Raji (cell line): ENCODE results near the gene C9orf78.

Experiments used
- POLR2A ChIP-seq: IDR thresholded peaks from 2 replicates; pipeline ENCODE4 v1.6.1; 2011; ENCODE audit warnings: low read depth, low read length, control low read depth; ENCODE audit not compliant: insufficient read depth

C9orf78 gene

DNA sequence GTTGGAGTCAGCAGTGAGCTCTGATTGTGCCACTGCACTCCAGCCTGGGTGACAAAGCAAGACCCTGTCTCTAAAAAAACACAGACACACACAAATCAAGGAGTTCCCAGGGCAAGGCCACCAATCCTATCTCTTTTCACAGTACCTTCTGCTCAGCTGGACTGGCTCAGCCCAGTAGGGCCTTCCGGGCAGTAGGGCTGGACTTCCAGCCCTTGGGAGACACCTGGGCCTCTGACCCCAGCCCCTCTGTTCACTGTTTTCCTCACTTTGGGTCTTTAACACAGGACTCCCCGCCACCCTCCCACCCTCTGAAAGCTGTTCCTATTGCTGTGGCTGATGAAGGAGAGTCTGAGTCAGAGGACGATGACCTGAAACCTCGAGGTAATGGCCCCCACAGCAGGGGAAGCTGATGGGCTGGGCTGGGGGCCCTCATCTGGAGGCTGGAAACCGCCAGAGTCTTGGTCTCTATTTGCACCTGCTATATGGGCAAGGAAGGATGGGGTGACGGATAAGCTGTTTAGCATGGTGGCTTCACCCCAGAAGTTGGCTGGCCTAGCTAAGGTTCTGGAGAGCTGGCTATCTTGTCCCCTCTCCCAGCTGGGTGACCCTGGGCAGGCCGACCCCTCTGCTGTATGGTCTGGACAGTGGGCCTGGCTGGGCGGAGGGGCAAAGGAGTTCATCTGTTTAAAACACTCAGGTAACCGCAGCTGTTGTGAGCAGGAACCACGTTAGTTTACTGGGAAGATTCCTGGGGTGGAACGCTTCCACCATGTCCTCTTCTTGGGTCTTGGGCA is 25.8 kb upstream of the C9orf78 start:
- no peak for TF ChIP-seq POLR2A

DNA sequence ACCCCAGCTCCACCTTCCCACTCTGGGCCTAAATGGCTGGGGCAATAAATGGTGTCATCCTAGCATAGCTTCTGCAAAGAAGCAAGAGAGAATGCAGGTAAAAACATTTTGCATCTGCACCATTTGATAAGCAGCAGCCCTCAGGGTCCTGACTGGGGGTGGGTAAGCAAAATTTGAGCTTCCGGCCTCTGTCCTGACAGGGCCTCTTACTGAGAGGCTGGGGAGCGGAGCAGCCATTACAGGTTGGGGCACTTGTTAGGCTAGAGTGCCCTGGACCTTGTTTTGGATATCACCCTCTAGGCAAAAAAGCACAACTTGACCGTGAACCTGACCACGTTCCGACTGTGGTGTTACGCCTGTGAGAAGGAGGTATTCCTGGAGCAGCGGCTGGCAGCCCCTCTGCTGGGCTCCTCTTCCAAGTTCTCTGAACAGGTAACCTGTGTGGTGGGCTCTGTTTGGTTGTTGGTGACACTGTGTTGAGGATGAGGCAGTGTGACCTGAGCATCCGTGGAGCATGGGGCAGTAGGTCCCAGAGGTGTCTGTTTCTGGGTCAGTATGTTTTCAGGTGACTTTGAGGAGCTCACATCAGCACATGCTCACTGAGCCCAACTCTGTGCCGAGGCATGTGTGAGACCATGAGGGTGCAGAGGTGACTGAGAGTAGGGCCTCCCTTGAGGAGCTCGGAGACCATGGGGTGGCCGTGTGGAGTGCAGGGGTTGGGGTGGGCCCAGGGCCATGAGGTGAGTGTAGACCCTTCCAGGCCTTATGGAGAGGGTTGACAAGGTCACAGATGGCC is 23.3 kb upstream of the C9orf78 start:
- TF ChIP-seq POLR2A: no peak

- no peak for TF ChIP-seq POLR2A
These were observed 22.1 kb upstream of the C9orf78 start for GRCh38 chr9:129857207-129857606.

- TF ChIP-seq POLR2A: no peak
These were observed 19.6 kb upstream of the C9orf78 start for GRCh38 chr9:129854588-129855110.

DNA sequence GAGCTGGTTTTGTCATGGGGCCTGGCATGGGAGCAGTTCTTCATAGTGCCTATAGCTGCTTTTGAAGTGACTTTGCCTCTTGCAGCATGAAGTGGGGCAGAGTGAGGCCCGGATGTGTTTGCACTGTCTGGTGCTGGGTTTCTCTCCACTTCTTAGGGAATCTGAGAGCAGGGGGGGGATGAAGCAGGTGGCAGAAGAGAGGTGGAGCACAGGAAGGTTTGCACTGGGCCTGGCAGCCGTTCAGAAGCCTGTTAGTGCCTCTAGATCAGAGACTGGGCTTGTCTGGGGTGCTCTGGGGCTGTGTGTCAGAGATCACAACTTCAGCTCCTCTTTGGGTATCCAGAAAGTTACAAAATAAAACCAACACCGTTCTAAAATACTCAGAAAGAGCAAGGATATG is 18.5 kb upstream of the C9orf78 start:
- no peak for TF ChIP-seq POLR2A

- no peak for TF ChIP-seq POLR2A
These were observed 17.5 kb upstream of the C9orf78 start for GRCh38 chr9:129852579-129852978.

DNA sequence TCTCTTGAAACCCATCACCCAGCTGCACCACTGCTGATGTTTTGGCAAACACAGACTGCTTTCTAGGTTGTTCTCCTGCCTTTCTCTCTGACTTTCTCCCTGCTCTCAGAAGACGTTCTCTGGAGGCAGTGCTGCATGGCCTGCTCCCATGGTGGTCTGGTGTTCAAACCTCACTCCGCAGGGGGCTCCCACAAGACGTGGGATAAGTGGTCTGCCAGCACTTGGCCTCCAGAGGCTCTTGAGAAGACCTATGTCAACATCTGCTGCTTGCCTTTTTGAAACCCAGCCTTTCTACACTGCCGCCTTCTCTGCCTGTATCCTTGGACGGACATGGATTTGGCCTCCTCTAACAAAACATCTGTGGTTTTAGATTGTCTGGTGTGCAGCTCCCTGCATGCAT is 16.7 kb upstream of the C9orf78 start:
- TF ChIP-seq POLR2A: no peak

- TF ChIP-seq POLR2A: no peak
These were observed 15.9 kb upstream of the C9orf78 start for GRCh38 chr9:129850821-129851550.

DNA sequence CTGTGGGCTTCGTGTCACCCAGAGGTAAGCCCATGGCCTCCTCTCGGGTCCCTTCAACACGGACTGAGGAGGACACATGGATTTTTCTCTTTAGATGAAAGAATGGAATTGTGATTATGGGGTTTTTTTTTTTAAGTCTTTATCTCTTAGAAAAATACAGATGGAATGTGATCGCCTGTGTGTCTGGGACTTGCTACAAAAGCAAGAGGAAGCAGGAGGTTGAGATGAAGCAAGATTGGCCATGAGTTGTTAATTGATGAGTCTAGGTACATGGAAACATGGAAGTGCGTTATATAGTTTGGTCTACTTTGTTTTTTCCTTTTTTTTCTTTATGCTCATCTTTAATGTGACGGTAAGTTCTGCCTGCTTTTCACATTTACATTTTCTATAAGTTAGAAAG is 14.8 kb upstream of the C9orf78 start:
- no peak for TF ChIP-seq POLR2A

DNA sequence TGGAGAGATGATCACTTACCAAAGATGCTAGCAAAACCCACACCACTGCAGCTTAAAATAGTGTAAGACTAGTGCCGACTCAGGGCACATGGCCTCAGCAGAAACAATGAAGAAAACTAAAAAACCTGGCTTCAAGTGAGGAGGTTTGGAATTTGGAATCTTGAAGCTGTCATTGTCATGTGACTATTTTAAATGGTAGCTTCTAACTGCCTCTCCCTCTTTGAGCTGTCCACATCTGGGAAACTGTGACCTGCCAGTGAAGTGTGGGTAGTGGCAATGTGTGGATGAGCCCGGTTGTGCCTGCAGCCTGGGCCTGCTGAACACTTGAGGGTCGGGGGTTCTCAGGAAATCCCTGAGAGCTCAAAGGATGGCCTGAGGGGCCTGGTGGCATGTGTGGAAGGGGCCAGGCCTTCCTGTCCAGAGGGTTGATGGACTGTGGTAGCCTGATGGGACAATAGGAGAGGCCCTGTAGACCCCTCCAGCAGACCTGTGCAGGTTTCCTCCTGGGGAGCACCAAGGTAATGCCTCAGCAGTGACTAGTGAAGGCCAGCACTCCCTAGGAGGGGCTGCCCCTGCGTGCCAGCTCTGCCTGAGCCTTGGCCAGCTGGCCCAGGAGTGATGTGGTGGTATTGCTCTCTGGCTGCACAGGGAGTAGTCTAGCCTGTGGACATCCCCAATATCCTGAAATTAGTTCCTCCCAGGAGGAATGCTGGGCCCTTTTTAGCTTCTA is 13.8 kb upstream of the C9orf78 start:
- TF ChIP-seq POLR2A: no peak

- TF ChIP-seq POLR2A: no peak
These were observed 10.3 kb upstream of the C9orf78 start for GRCh38 chr9:129845373-129845772.

DNA sequence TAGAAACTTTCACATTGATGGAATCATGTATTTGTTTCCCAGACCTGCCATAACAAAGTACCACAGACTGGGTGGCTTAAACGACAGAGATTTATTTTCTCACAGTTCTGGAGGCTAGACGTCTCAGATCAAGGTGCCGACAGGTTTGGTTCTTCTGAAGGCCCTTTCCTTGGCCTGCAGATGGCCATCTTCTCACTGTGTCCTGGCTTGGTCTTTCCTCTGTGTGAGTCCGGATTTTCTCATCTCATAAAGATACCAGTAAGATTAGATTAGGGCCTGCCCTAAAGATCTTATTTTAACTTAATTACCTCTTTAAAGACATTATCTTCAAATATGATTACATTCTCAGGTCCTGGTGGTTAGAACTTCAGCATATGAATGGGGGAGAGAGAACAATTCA is 6.0 kb upstream of the C9orf78 start:
- no peak for TF ChIP-seq POLR2A

DNA sequence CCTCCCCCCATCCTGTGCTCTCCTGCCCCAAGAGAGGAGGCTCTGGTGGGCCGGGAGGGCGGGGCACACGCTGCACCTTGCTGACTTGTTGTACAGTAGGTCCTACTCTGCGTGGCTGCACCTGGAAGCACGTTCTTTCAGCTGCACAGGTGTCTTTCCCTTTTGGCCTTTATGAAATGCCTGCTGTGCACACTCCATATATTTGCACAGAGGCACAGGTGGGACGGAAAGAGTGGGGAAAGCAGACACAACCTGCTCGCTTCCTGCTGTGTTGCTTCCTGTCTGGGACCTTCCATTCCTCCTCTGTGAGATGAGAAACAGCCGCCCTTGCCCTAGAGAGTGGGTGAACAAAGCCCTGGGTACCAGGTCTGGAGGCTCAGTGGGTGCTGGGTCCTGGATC is 5.0 kb upstream of the C9orf78 start:
- TF ChIP-seq POLR2A: no peak

GRCh38 chr9:129839324-129840023 is 4.4 kb upstream of the C9orf78 start:
- no peak for TF ChIP-seq POLR2A
